Ecto neural progenitor cell (in vitro differentiated cells): ENCODE results near the gene LRFN2.

Source experiments
- DNase-seq: peaks from one replicate; pipeline ENCODE4 v3.0.0-alpha.2; 2018; ENCODE audit warnings: low spot score

Gene LRFN2

GRCh38 chr6:40586369-40587201 is 579 bp downstream of the LRFN2 start:
- peak; percentile 57 for DNase-seq

- DNase-seq: peak; percentile 61
Measured at GRCh38 chr6:40585651-40586269, 1.4 kb downstream of the LRFN2 start.

GRCh38 chr6:40585223-40585622 is 1.9 kb downstream of the LRFN2 start:
- DNase-seq: no peak

- no peak for DNase-seq
Measured at GRCh38 chr6:40584741-40585140, 2.4 kb downstream of the LRFN2 start.

GRCh38 chr6:40583709-40584108 is 3.5 kb downstream of the LRFN2 start:
- no peak for DNase-seq

GRCh38 chr6:40582892-40583291 is 4.3 kb downstream of the LRFN2 start:
- no peak for DNase-seq

- DNase-seq: no peak
Measured at GRCh38 chr6:40579101-40579500, 8.1 kb downstream of the LRFN2 start.

GRCh38 chr6:40577672-40578071 is 9.5 kb downstream of the LRFN2 start:
- no peak for DNase-seq

GRCh38 chr6:40573221-40573620 is 13.9 kb downstream of the LRFN2 start:
- DNase-seq: no peak

GRCh38 chr6:40569162-40569910 is 17.8 kb downstream of the LRFN2 start:
- DNase-seq: no peak

GRCh38 chr6:40568062-40568708 is 19.0 kb downstream of the LRFN2 start:
- DNase-seq: no peak

GRCh38 chr6:40563111-40563510 is 24.1 kb downstream of the LRFN2 start:
- DNase-seq: no peak

GRCh38 chr6:40559056-40559455 is 28.1 kb downstream of the LRFN2 start:
- no peak for DNase-seq

GRCh38 chr6:40558102-40558501 is 29.1 kb downstream of the LRFN2 start:
- DNase-seq: no peak

GRCh38 chr6:40556881-40557280 is 30.3 kb downstream of the LRFN2 start:
- no peak for DNase-seq

GRCh38 chr6:40556023-40556422 is 31.1 kb downstream of the LRFN2 start:
- DNase-seq: no peak

- DNase-seq: no peak
Measured at GRCh38 chr6:40555092-40555491, 32.1 kb downstream of the LRFN2 start.

GRCh38 chr6:40552941-40553340 is 34.2 kb downstream of the LRFN2 start:
- no peak for DNase-seq

GRCh38 chr6:40551966-40552505 is 35.1 kb downstream of the LRFN2 start:
- no peak for DNase-seq

GRCh38 chr6:40550202-40551101 is 36.7 kb downstream of the LRFN2 start:
- DNase-seq: no peak

- peak; percentile 78 for DNase-seq
Measured at GRCh38 chr6:40545954-40546353, 41.2 kb downstream of the LRFN2 start.
